Measurements from ENCODE around the gene DPM3.

The DPM3 gene

DNA sequence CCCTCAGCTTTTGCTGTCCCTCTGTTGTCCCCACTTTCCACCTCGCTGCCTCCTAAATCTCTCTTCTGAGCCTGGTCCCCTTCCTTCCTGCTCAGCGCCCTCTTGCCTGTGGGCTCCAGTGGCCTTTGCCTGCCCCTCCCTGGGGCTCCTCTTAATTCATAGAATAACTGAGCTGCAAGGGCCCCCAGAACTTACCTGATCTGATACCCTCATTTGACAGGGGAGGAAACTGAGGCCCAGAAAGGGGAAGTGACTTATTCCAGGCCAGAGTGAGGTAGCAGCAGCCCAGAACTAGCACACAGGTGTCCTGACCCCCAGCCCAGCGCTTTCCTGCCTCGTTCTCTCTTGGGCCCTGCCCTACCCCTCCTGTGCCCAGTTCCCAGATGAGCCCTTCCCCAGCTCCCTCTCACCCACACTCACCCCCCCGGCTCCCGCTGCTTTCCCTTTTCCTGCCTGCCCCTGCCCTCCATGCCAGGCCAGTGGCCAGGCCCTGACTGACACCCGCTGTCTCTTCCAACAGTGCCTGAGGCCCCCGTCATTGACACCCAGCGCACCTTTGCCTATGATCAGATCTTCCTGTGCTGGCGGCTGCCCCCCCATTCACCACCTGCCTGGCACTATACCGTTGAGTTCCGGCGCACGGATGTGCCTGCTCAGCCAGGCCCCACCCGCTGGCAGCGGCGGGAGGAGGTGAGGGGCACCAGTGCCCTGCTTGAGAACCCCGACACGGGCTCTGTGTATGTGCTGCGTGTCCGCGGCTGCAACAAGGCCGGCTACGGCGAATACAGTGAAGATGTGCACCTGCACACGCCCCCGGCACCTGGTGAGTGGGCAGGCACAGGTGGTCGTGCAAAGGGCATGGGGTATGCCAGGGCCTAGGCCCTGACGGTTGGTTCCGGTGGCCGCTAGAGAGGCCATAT lies 39.0 kb upstream of the DPM3 start:
- no peak overlapping the region for H3K4me3 ChIP-seq (ENCODE audit: low read depth, low read length)
- in situ Hi-C loops (cut with HindIII; ENCODE audit: low sequenced_read_pairs), result no loop called here
- no peak for DNase-seq (ENCODE audit: low read depth)
- TF ChIP-seq, protein P1, sequence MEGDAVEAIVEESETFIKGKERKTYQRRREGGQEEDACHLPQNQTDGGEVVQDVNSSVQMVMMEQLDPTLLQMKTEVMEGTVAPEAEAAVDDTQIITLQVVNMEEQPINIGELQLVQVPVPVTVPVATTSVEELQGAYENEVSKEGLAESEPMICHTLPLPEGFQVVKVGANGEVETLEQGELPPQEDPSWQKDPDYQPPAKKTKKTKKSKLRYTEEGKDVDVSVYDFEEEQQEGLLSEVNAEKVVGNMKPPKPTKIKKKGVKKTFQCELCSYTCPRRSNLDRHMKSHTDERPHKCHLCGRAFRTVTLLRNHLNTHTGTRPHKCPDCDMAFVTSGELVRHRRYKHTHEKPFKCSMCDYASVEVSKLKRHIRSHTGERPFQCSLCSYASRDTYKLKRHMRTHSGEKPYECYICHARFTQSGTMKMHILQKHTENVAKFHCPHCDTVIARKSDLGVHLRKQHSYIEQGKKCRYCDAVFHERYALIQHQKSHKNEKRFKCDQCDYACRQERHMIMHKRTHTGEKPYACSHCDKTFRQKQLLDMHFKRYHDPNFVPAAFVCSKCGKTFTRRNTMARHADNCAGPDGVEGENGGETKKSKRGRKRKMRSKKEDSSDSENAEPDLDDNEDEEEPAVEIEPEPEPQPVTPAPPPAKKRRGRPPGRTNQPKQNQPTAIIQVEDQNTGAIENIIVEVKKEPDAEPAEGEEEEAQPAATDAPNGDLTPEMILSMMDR (IDR thresholded peaks at IDR 0.05; ENCODE audit: low read depth, low read length, missing control alignments), result no peak

DNA sequence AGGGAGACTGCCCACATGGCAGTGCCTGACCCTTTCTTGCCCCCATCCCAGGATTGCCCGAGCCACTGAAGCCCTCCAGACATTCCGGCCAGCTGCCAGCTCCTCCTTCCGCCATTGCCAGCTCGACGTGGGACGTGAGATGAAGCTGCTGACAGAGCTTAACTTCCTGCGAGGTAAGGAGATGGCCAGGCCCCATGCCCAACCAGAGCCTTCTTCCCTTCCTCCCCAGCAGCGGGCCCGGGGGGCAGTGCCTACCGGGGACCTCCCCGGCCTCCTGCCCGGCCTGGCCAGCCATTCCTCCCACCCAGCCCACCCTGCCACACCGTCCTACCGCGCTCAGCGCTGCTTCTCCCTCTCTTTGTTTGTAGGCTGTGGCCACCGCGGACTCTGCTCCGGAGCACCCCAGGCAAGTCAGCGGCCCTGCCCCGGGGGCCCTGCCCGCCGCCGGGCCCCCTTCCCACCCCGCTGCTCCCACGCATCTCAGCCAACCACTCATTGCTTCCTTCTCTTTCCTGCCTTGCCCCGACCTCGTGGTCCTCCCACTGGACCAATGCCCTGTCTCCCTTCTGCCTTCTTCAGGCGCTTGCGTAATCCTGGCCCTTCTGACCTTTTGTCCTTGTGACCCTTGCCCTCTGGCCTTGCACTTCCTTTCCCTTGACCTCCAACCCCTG lies 38.2 kb upstream of the DPM3 start:
- TF ChIP-seq, protein P1 (IDR thresholded peaks at IDR 0.05; ENCODE audit: low read depth, low read length, missing control alignments), result no peak
- in situ Hi-C loops (cut with HindIII; ENCODE audit: low sequenced_read_pairs), result no loop called here
- DNase-seq (ENCODE audit: low read depth), result no peak
- H3K4me3 ChIP-seq (ENCODE audit: low read depth, low read length), result no peak overlapping the region

DNA sequence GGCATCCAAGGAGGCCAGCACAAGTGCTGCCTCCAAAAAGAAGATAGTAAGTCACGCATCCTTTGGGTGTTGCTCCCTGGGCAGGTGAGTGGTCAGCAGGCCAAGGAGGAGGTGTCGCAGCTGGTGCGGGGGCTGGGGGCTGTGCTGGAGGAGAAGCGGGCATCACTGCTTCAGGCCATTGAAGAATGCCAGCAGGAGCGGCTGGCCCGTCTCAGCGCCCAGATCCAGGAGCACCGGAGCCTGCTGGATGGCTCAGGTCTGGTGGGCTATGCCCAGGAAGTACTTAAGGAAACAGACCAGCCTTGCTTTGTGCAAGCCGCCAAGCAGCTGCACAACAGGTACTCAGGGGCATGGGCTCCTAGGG lies 37.6 kb upstream of the DPM3 start:
- DNase-seq (ENCODE audit: low read depth), result no peak
- TF ChIP-seq, protein P1 (IDR thresholded peaks at IDR 0.05; ENCODE audit: low read depth, low read length, missing control alignments), result no peak
- no peak overlapping the region for H3K4me3 ChIP-seq (ENCODE audit: low read depth, low read length)
- in situ Hi-C loops (cut with HindIII; ENCODE audit: low sequenced_read_pairs), result no loop called here

DNA sequence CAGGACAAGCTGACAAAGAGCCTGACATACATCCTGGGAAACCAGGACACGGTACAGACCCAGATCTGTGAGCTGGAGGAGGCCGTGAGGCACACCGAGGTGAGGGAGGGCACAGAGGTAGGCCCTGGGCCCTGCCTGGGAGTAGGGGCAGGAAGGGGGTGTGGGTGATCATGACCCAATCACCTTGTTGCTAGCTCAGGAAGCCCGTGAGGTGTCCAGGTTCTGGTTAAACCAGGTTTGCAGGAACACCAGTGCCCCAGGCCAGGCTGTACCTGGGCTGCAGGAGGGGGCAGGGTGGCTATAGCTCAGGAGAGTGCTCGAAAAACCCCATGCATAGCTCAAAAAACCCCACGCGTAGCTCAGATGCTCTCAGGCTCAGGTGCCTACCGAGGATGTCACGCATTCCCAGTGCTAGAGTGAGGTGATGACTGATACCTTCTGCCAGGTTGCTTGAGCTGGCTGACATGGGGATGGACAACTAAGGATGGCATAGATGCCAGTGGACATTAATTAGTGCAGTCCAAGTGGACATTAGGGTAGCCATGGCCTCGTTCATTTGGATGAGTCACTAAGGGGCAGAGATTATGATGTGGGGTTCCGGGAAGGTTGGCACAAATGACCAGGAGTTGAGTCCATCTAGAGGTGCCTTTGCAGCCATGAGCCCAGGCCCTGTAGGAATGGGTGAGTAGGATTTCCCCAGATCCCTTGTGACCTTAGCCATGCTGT lies 37.0 kb upstream of the DPM3 start:
- no peak overlapping the region for H3K4me3 ChIP-seq (ENCODE audit: low read depth, low read length)
- DNase-seq (ENCODE audit: low read depth), result no peak
- TF ChIP-seq, protein P1 (IDR thresholded peaks at IDR 0.05; ENCODE audit: low read depth, low read length, missing control alignments), result no peak
- in situ Hi-C loops (cut with HindIII; ENCODE audit: low sequenced_read_pairs), result no loop called here

DNA sequence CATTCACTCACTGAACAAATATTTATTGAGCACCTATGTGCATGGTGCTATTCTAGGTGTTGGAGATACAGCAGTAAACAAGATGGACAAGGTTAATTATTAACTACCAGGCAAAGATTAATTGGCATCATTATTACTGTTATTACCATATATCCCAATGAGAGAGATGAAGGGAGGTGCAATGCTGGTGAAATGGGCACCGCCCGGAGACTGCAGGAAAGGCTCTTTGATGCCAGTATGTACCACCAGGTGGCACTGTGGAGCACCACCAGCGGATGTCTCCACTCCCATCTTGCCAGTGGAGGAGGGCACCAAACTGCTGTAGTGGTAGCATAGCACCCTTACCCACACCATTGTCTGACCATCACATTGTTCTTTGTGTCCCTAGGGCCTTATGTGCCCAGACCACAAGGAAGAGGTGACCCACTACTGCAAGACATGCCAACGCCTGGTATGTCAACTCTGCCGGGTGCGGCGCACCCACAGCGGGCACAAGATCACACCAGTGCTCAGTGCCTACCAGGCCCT lies 36.3 kb upstream of the DPM3 start:
- in situ Hi-C loops (cut with HindIII; ENCODE audit: low sequenced_read_pairs), result no loop called here
- DNase-seq (ENCODE audit: low read depth), result peak; percentile 34
- TF ChIP-seq, protein P1 (IDR thresholded peaks at IDR 0.05; ENCODE audit: low read depth, low read length, missing control alignments), result peak; percentile 96
- no peak overlapping the region for H3K4me3 ChIP-seq (ENCODE audit: low read depth, low read length)

DNA sequence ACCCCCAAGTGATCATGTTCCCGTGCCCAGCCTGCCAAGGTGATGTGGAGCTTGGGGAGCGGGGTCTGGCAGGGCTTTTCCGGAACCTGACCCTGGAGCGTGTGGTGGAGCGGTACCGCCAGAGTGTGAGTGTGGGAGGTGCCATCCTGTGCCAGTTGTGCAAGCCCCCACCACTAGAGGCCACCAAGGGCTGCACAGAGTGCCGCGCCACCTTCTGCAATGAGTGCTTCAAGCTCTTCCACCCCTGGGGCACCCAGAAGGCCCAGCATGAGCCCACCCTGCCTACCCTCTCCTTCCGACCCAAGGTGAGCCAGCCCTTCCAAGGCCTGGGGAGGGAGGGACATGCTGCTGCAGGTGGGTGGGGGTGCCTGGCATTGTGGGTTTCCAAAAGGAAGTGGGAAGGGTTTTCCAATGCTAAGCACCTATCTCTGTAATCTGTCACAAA lies 35.6 kb upstream of the DPM3 start:
- H3K4me3 ChIP-seq (ENCODE audit: low read depth, low read length), result no peak overlapping the region
- no peak for DNase-seq (ENCODE audit: low read depth)
- TF ChIP-seq, protein P1 (IDR thresholded peaks at IDR 0.05; ENCODE audit: low read depth, low read length, missing control alignments), result no peak
- in situ Hi-C loops (cut with HindIII; ENCODE audit: low sequenced_read_pairs), result no loop called here

Data from astrocyte of the cerebellum (primary cell).